Heart left ventricle (tissue), 16 donors: ENCODE results near the gene TMEM184C. TPM values are rescaled to one million over a fixed set of nuclear protein-coding genes. Genes with fewer than 3 reads are reported as not detected.

ENCODE experiments used
- ATAC-seq, 4 donors: fragments of 200-7000 bp; cut with Tn5 transposase; one replicate each; pipeline ENCODE4 v1.9.1; 2020 to 2022; ENCODE audit warnings: moderate library complexity in 4 of 4, mild to moderate bottlenecking in 3 of 4, moderate number of reproducible peaks in 1 of 4
- DNase-seq, 5 donors: peaks; one replicate each; pipeline ENCODE4 v3.0.0-alpha.2; 2020
- H3K27ac ChIP-seq, 12 donors: fragments of 200-600 bp; sonication (generic) in 4 of 12; one replicate each; pipeline versions ENCODE4 v1.5.0 to v1.8.0; 2016 to 2022; ENCODE audit warnings: mild to moderate bottlenecking in 2 of 12
- H3K27me3 ChIP-seq, 9 donors: fragments of 200-600 bp; sonication (generic) in 2 of 9; one replicate each; pipeline versions ENCODE4 v1.5.1 to v1.8.0; 2016 to 2022; ENCODE audit warnings: mild to moderate bottlenecking in 3 of 9
- H3K36me3 ChIP-seq, 9 donors: fragments of 200-600 bp; sonication (generic) in 2 of 9; one replicate each; pipeline versions ENCODE4 v1.5.0 to v1.8.0; 2018 to 2022; ENCODE audit warnings: mild to moderate bottlenecking in 2 of 9
- H3K4me1 ChIP-seq, 12 donors: fragments of 200-600 bp; sonication (generic) in 4 of 12; one replicate each; pipeline versions ENCODE4 v1.5.0 to v1.8.0; 2016 to 2022; ENCODE audit warnings: mild to moderate bottlenecking in 3 of 12
- H3K4me3 ChIP-seq, 12 donors: fragments of 200-600 bp; sonication (generic) in 4 of 12; one replicate each; pipeline versions ENCODE4 v1.5.0 to v1.8.0; 2017 to 2022; ENCODE audit warnings: mild to moderate bottlenecking in 9 of 12, moderate library complexity in 4 of 12
- H3K9me3 ChIP-seq, 12 donors: fragments of 200-600 bp; sonication (generic) in 4 of 12; one replicate each; pipeline versions ENCODE4 v1.5.0 to v1.8.0; 2016 to 2022; ENCODE audit warnings: mild to moderate bottlenecking in 1 of 12
- POLR2A ChIP-seq, 2 donors: fragments of 450-650 bp; IDR thresholded peaks; one replicate each; pipeline ENCODE4 v1.6.1; 2017; ENCODE audit warnings: antibody characterized with exemption in 2 of 2, mild to moderate bottlenecking in 2 of 2, moderate library complexity in 2 of 2
- WGBS, 4 donors: extraction: QIAGEN DNeasy Blood & Tissue Kit in 2 of 4; methylation state at CpG; one replicate each; pipeline versions ENCODE4 v1.1.5 to v1.1.7; 2013 to 2018; 5-methylcytosine and 5-hydroxymethylcytosine counted together
- intact Hi-C, 10 donors: fragments of 100-400 bp; cut with DNase I; formaldehyde crosslinking; loops; one replicate each; pipeline versions ENCODE4 v1.11.1 to v1.14.2; 2022
- polyA plus RNA-seq, 2 donors: library from polyadenylated mRNA; stranded (reverse); fragments of 200-250 nt; gene quantifications; one replicate each; pipeline ENCODE4 v1.2.3, GENCODE V29; 2013
- total RNA-seq, 9 donors: library from RNA; depleted of rRNA in 2 of 9; stranded (reverse); fragments of >200 nt in 2 of 9; fragmentation: NEBNext Ultra II Directional in 3 of 9; extraction: Animal tissue kit (Norgen Biotek cat#: 25700) in 3 of 9; gene quantifications; one replicate each; pipeline versions ENCODE4 v1.1.0 to v1.2.4, GENCODE V29; 2016 to 2023
- TF ChIP-seq, protein P1 (sequence below), 12 donors: fragments of 200-600 bp; sonication (generic) in 4 of 12; IDR thresholded peaks; one replicate each; pipeline versions ENCODE4 v1.5.0 to v1.8.0; 2018 to 2022; ENCODE audit warnings: antibody characterized with exemption in 12 of 12, mild to moderate bottlenecking in 5 of 12
- donor health status: ischemic (EF 13 %, LVEDD 7.1; RV severe dilation, severe dysfunction).
- donor health status: healthy with polysubstance abuse.
- donor health status: DM: no; HTN: yes; CAD: no.
- donor health status: DM: no; HTN: no; CAD: no.
- donor health status: ischemic (EF 25% LVEDD 6.9; RV normal size, moderate dysfunction).
- donor health status: ischemic (EF 25% LVEDD 5.7; RV mildly dilated, moderate dysfunction).
- donor health status: healthy.
- donor health status: DM: yes; HTN: yes; CAD: no.
- donor health status: ischemic (EF 35%, LVEDD 5.7; RV mildly dilated, moderate dysfunction).
- donor health status: nonischemic (EF 11% LVEDD 7.7; RV severe dilation, severe dysfunction).
- donor health status: DM: yes; HTN: yes; CAD: no.
- donor health status: PGD.
- donor health status: ischemic (EF 29% LVEDD 5.4; RV normal size, mild dysfunction).
- donor health status: nonischemic (EF 23%, LVEDD 6.1; RV moderate dilation, normal function).

TMEM184C gene
- total and polyA plus RNA-seq, 11 donors, result 4.2 to 29.4 (median 26.2) TPM

DNA sequence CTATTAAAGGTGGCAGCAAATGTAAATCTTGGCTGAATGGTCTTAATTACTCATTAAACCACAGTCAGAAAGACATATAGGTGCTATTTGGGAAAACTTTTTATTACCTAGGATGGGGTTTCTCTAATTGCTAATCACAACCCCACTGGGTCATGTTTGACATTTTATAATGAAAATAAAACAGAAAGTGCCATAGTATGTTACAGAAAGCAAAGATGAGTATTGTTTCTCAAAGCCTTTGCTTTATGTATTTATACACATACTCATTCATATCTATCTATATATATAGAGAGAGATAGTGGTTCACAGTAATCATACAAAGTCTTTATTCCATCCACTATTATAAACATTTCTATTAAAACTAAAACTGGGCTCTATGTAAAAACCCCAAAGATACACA, 18.2 kb downstream of the TMEM184C start:
- intact Hi-C loops, result no loop called here
- H3K36me3 ChIP-seq, result peaks cover 0 to 91% (median 77%) of the 10 kb centered on the region in 9 donors

DNA sequence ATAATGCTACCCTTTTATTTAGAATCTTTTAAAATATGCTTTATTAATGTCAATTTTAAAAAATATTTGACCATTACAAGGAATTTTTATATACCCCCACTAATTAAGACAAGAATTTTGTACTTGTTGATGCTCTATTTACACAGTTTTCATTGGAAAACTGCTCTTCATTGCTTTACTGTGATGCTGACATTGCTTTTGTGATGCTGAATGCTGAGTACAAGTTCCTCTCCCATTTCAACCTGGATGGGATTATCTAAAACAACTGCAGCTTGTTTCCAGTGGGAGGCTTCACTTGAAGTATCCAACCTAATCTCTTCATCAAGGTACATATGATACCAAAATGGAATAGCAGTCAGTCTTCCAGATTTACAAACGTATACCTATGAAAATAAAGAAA, 21.2 kb downstream of the TMEM184C start:
- intact Hi-C loops, result no loop called here
- no peak for TF ChIP-seq POLR2A (IDR thresholded peaks at IDR 0.05)
- TF ChIP-seq, protein P1, sequence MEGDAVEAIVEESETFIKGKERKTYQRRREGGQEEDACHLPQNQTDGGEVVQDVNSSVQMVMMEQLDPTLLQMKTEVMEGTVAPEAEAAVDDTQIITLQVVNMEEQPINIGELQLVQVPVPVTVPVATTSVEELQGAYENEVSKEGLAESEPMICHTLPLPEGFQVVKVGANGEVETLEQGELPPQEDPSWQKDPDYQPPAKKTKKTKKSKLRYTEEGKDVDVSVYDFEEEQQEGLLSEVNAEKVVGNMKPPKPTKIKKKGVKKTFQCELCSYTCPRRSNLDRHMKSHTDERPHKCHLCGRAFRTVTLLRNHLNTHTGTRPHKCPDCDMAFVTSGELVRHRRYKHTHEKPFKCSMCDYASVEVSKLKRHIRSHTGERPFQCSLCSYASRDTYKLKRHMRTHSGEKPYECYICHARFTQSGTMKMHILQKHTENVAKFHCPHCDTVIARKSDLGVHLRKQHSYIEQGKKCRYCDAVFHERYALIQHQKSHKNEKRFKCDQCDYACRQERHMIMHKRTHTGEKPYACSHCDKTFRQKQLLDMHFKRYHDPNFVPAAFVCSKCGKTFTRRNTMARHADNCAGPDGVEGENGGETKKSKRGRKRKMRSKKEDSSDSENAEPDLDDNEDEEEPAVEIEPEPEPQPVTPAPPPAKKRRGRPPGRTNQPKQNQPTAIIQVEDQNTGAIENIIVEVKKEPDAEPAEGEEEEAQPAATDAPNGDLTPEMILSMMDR (IDR thresholded peaks at IDR 0.05), result no peak
- Histone ChIP-seq H3K4me3 (no peak overlapping the region), H3K27me3 (no peaks in the 10 kb centered on the region), H3K36me3 (peaks cover 0 to 82% (median 66%) of the 10 kb centered on the region in 9 donors), H3K27ac (no peak overlapping the region), H3K4me1 (no peaks in the 10 kb centered on the region), H3K9me3 (peaks cover 0 to 10% (median 0%) of the 10 kb centered on the region in 12 donors)
- ATAC-seq (no peak), DNase-seq (no peak)
- whole genome bisulfite sequencing, 4 donors, result 73 to 83% (median 80%) methylated on average over 1 of the region's 1 CpG

More for the DNA sequence above, 18.2 kb downstream of the TMEM184C start:
- TF ChIP-seq, protein P1 (IDR thresholded peaks at IDR 0.05), result no peak
- TF ChIP-seq POLR2A (IDR thresholded peaks at IDR 0.05), result no peak
- no peaks in the 10 kb centered on the region for H3K27me3 ChIP-seq
- no peak overlapping the region for H3K27ac ChIP-seq
- H3K4me1 ChIP-seq, result no peaks in the 10 kb centered on the region
- ATAC-seq (no peak), DNase-seq (no peak)
- peaks cover 0 to 10% (median 0%) of the 10 kb centered on the region in 12 donors for H3K9me3 ChIP-seq
- no peak overlapping the region for H3K4me3 ChIP-seq

DNA sequence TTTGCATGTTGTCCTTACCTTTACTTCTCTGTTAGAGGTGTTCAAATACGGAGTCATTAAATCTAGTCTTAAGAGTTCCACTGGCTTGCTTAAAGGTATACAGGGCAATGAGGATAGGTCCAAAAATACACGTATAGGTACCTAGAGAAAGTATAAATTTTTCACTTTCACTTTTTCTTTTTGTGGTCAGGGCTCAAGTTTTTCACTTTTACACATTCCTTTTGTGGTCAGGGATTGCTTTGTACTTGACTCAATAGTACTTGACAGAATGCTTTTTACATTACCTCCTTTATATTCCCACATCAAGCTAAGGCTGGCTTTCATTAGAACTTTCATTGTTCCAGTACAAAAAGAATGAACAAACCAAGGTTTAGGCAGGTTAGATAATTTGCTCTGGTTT, 21.7 kb downstream of the TMEM184C start:
- H3K36me3 ChIP-seq, result peaks cover 0 to 76% (median 60%) of the 10 kb centered on the region in 9 donors
- DNase-seq (no peak), ATAC-seq (no peak)
- 81 to 85% (median 81%) methylated on average over 2 of the region's 2 CpGs for WGBS, 4 donors
- intact Hi-C loops, result no loop called here
- peaks cover 0 to 10% (median 0%) of the 10 kb centered on the region in 12 donors for H3K9me3 ChIP-seq
- no peak for TF ChIP-seq POLR2A (IDR thresholded peaks at IDR 0.05)
- TF ChIP-seq, protein P1 (IDR thresholded peaks at IDR 0.05), result no peak
- H3K4me1 ChIP-seq, result peaks cover 0 to 2% (median 0%) of the 10 kb centered on the region in 12 donors
- no peaks in the 10 kb centered on the region for H3K27me3 ChIP-seq
- H3K27ac ChIP-seq, result no peak overlapping the region
- no peak overlapping the region for H3K4me3 ChIP-seq

DNA sequence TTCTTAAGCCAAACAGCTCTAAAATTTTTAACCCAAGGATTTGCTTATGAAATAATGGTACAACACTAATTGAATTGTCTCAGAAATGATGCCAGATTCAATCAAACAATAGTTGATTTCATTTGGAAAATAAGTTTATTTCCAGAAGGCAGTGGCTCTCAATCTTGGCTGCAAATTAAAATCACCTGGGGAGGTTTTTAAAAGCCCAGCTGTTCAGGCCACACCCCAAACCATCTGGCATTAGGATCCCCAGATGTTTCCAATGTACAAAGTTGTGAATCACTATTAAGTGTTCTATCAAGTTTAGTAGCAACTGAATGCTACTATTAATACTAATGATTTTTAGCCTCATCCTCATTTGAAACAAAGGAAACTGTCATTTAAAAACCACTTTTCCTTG, 22.2 kb downstream of the TMEM184C start:
- DNase-seq, result no peak
- TF ChIP-seq, protein P1 (IDR thresholded peaks at IDR 0.05), result no peak
- TF ChIP-seq POLR2A (IDR thresholded peaks at IDR 0.05), result no peak
- intact Hi-C loops, result no loop called here
- no peak overlapping the region for H3K27ac ChIP-seq
- peaks cover 0 to 72% (median 55%) of the 10 kb centered on the region in 9 donors for H3K36me3 ChIP-seq
- H3K9me3 ChIP-seq, result peaks cover 0 to 10% (median 0%) of the 10 kb centered on the region in 12 donors
- no peak for ATAC-seq
- H3K27me3 ChIP-seq, result no peaks in the 10 kb centered on the region
- H3K4me1 ChIP-seq, result peaks cover 0 to 4% (median 0%) of the 10 kb centered on the region in 12 donors
- no peak overlapping the region for H3K4me3 ChIP-seq
